Esophagus muscularis mucosa (tissue), 3 donors: ENCODE data around the gene RUFY2.
A peak's percentile ranks its signal among the peaks of the same experiment; 100 is the strongest.

Experiments
- POLR2A ChIP-seq: fragments of 450-650 bp; IDR thresholded peaks from one replicate; pipeline ENCODE4 v1.6.1; 2017; ENCODE audit warnings: antibody characterized with exemption, moderate library complexity, mild to moderate bottlenecking, low read depth
- TF ChIP-seq, protein P1 (sequence below), 3 experiments: fragments of 200-600 bp in 2 of 3; fragments of 450-650 bp in 1 of 3; sonication (generic) in 2 of 3; IDR thresholded peaks; one replicate each; pipeline ENCODE4 v1.5.1; 2017 to 2019; ENCODE audit warnings: antibody characterized with exemption in 3 of 3, mild to moderate bottlenecking in 2 of 3, moderate library complexity in 1 of 3

GRCh38 chr10:68332259-68333057 is 74.6 kb downstream of the RUFY2 start, which contains the start of gene PBLD:
- TF ChIP-seq, protein P1, sequence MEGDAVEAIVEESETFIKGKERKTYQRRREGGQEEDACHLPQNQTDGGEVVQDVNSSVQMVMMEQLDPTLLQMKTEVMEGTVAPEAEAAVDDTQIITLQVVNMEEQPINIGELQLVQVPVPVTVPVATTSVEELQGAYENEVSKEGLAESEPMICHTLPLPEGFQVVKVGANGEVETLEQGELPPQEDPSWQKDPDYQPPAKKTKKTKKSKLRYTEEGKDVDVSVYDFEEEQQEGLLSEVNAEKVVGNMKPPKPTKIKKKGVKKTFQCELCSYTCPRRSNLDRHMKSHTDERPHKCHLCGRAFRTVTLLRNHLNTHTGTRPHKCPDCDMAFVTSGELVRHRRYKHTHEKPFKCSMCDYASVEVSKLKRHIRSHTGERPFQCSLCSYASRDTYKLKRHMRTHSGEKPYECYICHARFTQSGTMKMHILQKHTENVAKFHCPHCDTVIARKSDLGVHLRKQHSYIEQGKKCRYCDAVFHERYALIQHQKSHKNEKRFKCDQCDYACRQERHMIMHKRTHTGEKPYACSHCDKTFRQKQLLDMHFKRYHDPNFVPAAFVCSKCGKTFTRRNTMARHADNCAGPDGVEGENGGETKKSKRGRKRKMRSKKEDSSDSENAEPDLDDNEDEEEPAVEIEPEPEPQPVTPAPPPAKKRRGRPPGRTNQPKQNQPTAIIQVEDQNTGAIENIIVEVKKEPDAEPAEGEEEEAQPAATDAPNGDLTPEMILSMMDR (IDR thresholded peaks at IDR 0.05): peak; percentile 36 to 50 (median 45)
- TF ChIP-seq POLR2A: no peak
